GM21737 (cell line): ENCODE results near the gene VIPR2.

Experiments
- ATAC-seq: cut with Tn5 transposase; IDR thresholded peaks from one replicate; pipeline ENCODE4 v1.9.1; 2021; ENCODE audit warnings: mild to moderate bottlenecking, moderate library complexity; ENCODE audit not compliant: unreplicated experiment

VIPR2 gene

DNA sequence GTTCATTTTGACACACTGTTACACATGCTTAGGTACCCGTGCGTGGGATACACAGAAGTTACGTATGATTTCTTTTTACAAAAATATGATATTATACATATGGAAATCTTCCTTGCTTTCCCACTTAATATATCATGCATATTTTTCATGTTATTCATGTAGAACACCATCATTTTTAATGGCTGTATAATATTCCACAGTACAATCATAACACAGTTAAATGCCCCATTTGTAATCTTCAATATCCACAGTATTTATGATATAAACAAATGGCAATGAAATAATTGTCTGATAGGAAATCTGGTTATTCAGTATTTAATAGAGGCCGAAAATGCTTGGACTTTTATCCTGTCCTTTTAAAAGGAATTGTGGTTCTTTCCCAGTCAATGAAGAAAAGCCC, 23.2 kb downstream of the VIPR2 start:
- no peak for ATAC-seq

DNA sequence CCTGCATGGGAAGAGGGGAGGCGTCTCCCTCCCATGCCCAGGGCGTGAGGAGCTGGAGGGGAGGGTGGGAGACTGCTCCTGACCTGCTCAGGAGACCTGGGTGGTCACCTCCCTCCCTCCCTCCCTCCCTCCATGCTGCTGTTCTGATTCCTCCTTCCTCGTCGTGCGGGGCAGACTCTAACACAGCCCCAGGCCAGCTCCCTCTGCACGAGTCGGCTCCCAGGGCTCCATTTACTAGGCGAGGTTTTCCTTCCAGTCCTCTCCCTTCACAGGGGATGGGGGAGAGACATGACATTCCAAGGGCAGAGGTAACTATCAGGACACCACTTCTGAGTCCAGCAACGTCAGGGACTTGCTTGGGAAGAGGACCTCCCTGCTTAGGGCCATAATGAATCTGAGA, 23.6 kb downstream of the VIPR2 start:
- ATAC-seq, result no peak

DNA sequence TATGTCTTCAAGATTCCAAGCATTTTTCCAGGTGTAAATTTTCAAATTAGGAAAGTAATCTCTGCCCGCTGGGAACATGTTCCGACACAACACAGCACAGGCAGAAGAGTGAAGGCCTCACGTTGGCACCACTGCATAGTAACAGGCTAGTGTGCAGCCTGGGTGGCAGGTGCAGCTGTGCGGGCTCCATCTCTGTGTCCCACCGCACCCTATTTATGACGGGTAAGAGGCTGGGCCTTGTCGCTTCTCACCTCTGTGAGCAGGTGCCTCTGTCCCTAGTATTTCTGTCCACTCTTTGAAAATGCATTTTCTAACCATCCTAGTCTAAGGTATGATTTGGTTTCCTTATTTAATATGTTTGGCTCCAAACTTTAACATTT, 24.1 kb downstream of the VIPR2 start:
- ATAC-seq, result no peak

DNA sequence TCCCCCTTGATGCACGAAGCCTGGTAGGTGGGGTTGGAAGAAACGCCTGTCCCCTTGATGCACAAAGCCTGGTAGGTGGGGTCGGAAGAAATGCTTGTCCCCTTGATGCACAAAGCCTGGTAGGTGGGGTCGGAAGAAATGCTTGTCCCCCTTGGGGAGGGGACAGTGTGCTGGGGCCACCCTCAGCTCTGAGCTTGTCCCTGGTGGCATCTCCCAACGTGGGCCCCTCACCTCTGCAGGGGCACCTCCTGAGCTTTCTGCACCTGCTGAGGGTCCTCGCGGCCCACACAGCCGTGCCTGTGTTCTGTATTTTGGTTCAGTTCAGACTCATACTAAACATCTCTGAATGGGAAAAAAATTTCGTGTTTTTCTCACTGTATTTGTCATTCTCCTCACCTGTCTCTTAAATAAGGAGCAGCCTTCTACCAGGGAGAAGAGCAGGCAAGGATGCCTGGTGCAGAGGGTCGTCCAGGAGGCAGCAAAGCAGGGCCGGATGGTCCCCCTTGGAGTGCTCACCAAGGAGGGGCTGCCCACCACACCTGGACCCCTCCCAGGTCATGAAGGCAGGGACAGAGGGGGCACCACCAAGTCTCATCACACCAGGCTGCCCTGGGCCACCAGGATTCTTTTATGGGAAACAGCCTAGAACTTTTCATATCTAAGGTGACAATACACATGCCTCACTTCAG, 24.7 kb downstream of the VIPR2 start:
- no peak for ATAC-seq

DNA sequence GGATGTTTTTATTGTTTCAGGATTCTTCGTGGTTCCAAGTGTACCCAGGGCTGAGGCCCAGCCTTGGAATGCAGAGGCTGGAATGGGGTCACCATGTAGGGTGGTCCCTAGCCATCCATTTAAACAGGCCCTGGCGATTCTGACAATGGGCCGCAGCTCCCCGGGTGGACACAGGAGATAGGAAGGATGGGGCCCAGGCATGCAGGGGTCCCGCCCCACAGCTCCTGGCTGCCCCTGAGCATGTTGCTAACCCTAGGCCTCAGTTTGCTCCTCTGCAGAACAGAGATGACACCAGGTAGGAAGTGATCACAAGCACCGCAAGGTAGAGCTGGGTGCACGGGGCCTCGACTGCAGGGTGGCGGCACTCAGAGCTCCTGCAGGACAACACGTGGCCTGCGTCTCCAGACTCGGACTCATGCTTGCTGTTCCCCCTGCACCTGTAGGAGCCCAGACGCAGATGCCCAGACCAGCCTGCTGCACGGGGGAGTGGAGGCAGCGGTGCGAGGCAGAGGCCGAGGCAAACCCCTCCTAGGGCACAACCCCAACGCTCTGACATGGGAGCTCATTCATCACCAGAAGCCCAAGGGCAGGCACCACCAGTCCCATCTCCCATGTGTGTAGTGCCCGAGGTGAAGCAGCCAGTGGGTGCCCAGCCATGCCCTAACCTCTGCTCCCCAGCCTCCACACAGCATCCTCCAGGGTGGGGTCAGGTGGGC, 25.5 kb downstream of the VIPR2 start:
- ATAC-seq, result no peak

DNA sequence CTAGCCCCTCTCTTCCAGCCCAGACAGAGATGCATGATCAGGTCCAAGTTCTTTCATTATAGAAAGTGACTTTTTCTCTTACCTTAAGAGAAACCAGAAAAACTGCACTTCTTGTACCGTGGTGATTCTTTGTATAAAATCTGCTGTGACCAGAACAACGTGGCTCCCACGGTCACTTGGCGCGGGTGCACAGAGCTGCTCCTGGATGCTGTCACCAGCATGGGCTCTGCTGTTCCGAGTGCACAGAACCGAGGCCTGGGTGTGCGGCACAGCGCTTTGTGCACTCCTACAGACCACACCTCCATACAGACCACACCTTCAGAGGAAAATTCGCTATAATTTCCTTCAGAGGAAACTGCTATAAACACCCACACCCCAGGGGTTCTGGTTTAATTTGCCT, 26.0 kb downstream of the VIPR2 start:
- no peak for ATAC-seq

DNA sequence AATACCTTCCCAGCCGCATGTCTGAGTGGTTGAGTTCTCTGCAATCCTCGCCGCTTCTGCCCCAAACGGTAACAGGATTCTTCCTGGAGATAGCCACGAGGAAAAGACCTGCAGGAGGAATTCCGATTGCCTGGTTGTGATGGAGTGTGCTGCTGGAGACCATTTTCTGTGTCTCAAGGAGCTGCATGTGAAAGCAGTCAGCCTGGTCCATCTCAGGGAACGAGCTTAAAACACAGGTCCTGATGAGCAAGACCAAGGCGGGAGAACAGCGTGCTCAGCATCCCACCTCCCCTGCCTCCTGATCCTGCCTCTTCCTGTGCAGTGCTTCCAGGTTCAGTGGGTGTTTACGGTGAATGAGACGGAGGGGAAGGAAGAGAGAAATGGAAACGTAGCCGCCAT, 26.5 kb downstream of the VIPR2 start:
- no peak for ATAC-seq

DNA sequence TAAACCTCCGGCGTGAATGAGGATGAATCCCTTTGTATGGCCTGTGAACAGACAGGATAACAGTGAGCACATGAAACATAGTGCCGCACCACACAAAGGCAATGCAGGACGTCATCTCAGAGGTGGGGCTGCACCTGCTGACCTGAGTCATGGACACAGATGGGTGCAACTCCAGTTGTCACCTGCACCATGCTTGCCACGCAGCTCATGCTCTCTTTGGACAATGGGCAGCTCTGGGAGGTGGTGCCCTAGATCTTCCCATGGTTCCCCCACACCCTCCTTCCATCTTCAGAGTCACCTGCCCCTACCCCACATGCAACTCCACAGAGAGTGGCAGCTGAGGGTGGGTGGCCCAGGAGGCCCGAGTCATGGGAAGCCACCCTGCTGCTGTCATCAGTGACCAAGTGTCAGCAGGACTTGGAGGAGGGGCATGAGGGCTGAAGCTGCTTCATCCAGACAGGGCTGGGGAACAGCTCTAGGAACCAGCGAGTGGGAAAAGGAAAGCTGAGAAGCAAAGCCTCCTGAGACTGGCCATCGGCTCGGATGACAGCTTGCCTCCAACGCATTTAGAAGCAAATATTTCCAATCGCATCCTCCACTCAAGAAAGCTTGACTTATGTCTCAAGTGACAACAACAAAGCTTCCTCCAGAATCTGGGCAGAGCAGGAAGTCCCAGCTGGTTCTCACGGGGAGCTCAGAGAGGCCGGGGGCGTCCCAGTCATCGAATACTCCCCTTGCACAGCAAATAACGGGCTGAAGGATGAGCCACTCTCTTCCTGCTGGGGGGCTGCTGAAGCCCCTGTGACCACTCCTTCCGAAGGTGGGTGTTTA, 27.1 kb downstream of the VIPR2 start:
- no peak for ATAC-seq

DNA sequence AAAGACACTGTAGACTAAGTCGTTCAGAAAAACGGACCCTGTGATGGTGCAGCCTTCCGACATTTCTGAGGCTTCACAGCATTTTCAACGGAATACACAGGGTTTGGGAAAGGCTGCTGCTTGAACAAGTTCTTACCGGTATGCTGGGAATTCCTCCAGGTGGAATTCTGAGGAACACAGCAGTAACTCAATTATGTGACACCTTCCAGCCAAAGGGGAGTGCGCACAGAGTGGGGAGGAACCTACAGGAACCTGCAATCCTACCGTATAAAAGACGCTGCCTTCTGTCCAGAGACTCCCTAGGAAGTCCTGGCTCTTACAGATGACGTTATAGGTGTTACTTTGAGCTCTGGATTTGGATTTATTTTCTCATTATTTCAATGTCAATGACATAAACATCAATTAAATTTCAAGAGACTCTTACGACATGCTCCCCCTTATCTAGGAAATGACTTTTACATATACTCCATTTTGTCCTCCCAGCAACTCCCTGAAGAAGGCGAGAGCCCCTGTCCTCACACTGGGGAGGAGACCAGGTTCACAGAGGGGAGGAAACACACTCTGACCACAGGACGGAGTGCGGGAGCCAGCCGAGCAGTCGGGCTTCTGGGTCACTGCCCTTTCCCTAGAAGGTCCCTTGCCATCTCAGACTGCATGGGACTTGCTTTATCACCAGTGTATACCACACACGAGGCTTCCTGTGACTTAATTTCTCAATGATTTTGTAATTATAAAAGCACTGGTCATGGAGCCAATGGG, 27.9 kb downstream of the VIPR2 start:
- no peak for ATAC-seq

DNA sequence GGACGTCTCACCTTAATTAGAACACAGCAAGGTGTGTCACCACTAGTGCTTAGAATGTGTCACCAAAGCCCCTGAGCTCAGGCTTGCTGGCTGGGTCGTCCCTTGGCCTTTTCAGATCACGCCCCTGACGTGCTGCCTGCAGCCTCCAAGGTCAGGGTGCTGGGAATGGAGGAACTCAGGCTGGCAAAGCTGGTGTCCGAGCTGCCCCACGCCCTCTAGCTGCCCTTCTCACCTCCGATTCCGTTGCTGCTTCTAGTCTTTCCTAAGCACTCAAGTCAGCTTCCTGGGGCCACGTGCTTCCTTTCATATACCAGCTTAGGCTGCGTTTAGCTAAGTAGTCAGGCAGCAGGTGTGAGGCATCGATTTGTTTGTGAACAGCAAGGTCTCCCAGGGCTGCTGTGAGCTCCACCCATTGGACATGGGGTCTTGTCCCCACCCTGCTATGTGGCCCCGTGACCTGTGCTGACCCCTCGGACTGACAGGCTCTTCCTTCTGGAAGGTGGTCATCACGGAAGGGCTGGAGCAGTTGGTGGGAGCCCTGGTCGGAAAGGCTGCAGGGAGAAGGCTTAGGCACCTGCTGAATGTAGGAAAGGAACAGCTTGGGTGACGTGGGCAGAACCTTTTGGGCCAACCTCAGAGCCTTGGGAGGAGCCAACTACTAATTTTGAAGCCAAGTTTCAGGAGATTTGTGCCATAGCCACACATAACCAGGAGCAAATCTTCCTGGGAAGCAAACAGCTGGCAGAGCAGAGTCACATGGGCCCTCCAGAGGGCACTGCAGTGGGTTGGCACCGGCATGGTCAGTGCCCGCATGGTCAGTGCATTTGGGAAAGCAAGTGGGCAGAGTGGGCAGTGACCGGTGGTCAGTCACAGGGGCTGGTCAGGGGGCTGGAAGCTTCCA, 28.8 kb downstream of the VIPR2 start:
- no peak for ATAC-seq

DNA sequence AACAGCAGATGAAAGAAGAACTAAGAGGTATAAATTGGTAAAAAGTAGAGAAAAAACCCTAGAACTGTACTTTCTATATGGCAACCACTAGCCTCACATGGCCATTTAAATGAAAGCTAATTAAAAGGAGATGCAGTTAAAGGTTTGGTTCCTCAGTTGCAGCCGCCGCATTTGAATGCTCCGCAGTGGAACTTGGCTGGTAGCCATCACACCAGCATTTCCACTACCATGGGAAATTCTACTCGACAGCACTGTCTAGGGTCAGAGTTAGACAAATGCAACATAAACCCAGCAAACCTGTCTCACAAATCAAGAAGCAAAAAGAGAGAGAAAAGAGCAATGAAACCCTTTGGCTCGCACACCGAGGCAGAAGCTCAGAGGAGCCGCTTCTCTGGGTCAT, 29.7 kb downstream of the VIPR2 start:
- ATAC-seq, result no peak

DNA sequence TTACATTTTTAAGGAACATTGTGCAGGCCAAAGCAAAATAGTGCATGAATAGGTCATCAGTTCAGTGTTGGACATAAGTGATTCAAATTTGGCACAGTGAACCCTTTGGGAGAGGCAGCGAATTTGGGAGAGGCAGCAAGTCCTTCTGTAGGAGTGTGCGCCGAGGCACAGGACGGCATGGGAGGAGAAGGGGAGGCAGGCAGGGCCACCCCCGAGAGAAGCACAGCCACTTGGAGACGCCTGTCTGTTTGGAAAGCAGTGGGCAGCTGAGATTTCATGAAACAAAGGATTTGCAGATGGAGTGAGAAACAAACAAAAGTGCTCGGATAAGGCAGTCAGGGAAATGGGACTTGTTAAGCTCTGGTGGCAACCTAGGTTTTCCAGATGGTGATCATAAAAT, 30.6 kb downstream of the VIPR2 start:
- ATAC-seq, result no peak

DNA sequence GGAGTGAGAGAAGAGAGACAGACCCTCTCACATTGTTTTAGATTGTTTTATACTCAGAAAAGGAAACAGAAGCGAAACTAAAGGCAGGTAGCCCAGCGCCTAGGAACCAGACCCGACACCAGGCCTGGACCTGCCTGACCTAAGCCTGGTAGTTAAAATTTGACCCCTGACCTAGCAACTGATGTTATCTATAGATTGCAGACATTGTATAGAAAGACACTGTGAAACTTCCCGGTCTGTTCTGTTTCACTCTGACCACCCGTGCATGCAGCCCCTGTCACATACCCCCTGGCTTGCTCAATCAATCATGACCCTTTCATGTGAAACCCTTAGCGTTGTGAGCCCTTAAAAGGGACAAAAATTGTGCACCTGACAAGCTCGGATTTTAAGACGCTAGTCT, 31.6 kb downstream of the VIPR2 start:
- ATAC-seq, result no peak

DNA sequence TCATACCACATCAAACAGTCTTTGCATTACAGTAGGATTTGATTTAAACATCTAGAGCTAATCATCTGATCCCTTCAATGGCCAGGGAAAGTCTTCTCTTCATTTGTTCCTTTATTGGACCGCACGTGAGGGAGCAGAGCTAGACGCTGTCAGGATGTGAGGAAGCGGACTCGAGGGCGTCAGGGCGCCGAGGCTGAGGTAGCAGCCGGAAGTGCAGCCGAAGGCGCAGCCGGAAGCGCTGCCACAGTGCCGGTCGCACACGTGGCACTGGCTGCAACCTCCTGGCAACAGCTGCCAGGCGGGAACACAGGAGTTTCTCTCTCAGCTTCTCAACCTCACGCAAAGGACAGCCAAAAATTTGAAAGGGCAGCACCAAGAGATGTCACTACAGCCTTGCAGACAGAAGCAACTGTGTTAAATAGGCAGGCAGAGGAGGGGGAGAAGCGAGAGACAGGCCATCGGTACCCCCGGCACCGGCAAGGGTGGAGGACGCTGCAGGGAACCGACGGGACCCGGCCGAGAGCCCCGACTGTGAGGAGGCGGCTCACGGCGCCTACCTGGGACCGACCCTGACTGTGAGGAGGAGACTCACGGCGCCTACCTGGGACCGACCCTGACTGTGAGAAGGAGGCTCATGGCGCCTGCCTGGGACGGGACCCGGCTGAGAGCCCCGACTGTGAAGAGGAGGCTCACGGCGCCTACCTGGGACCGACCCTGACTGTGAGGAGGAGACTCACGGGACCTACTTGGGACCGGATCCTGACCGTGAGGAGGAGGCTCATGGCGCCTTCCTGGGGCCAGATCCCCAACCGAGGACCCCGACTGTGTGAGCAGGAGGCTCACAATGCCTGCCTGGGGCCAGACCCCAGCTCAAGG, 32.3 kb downstream of the VIPR2 start:
- ATAC-seq, result no peak

DNA sequence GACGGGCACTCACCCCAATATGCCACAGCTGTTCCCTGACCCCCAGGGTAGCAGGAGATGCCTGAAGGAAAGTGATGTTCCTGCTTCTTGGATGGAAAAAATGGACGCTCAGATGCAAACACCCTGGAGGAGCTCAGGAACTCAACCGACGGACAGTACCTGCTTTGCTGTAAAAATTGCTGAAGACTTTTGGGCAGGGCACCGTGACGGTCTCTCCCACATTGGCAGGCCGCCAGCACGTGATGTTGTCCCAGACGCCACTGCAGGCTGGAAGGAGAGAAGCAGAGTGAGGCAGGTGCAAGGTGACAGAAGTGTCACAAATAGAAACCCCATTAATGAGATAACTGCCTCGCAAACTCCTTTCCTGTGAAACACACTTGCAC, 35.0 kb downstream of the VIPR2 start:
- ATAC-seq, result no peak

DNA sequence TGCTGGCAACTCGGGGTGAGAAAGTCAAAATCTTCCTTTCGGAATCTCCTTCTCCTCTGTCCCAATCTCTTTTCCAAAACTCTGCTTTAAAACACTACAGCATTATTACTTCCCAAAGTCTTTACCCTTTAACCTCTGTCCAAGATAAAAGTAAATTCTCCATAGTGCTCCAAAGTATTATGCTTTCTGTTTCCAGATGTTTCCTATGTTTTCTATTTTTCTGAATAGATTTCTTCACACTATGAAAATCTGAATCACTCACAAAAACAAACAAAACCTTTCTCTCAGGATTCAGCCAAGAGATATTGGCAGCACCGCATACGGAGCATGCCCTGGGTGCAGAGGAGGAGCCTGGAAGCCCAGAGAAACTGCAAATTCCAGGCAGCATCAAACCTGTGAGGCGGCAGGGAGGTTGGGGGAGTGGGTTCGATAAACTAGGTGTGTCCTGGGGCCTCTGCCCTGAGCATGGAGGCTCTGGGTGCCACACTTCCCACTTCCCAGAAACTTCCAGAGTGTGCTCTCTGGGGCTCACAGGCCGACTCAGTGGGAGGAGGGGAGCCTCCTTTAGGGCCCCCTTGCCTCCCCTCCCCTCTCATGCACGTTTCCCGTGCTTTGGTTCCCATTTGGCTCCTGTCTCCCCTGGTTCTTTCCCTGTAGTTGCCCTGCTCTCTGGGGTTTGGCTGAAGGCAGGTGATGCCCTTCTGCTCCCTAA, 35.6 kb downstream of the VIPR2 start:
- ATAC-seq, result no peak

DNA sequence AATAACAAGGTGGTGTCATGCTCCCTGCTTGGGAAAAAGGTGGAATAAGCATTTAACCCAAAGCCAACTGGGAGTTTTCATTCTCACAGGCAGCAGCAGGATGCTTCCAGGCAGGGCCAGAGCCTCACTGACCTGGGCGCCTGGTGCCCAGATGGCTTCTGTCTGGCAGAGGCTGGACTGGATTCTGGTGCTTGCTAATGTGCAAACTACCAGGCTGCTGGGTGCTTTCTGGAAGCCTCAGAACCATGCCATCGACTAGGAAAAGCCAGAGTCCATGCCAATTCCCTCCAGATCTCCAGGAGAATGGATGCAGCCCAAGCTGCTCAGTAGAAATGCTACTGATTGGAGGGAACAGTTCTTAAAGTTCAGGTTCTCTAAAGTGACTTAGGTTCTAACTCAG, 36.2 kb downstream of the VIPR2 start:
- no peak for ATAC-seq

DNA sequence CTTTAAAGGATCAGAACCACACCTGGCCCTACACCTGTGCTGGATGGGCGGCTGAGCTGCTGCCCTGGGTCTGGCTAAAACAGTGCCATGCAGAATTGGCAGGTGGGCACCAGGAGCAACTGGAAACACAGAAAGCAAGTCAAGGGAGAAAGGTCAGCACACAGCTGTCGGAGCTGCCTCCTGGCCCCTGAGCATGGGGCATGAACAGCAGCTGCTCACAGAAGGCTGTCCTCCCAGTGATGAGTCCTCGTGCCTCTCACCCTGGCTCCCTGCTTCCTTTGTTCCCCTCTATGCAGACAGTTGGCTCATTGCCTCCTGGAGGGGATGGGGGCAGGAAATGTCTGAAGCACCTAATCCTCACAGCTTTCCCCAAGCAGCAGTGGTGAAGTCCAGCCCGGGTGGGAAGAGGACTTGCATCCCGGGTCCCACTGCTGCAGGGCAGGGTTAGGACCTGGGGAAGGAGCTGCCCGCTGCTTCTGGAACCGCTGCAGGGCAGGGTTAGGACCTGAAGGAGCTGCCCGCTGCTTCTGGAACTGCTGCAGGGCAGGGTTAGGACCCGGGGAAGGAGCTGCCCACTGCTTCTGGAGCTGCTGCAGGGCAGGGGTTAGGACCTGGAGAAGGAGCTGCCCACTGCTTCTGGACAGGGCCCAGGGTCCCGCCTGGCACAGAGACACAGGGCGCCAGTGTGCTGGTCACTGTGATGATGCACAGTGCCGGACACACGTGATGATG, 37.3 kb downstream of the VIPR2 start:
- no peak for ATAC-seq
